Liver (tissue), 9 donors: Measurements from ENCODE around the gene BAIAP2. TPM values are rescaled to one million over a fixed set of nuclear protein-coding genes. Genes with fewer than 3 reads are reported as not detected.

Source experiments
- DNase-seq: peaks from one replicate; pipeline ENCODE4 v3.0.0-alpha.2; 2017; ENCODE audit warnings: low spot score
- H3K27ac ChIP-seq, 2 donors: one replicate each; pipeline ENCODE4 v1.7.0; 2013; ENCODE audit warnings: inconsistent platforms in 2 of 2, low read length in 2 of 2, control low read depth in 1 of 2, low read depth in 1 of 2, mild to moderate bottlenecking in 1 of 2
- H3K27me3 ChIP-seq, 4 donors: one replicate each; pipeline versions ENCODE4 v1.6.1 to v1.7.0; 2013; ENCODE audit warnings: low read length in 3 of 4, inconsistent platforms in 1 of 4, mild to moderate bottlenecking in 1 of 4, moderate library complexity in 1 of 4; ENCODE audit not compliant: control insufficient read depth in 4 of 4, insufficient read depth in 4 of 4
- H3K36me3 ChIP-seq, 4 donors: one replicate each; pipeline versions ENCODE4 v1.6.1 to v1.7.0; 2013; ENCODE audit warnings: low read length in 3 of 4, mild to moderate bottlenecking in 3 of 4, low read depth in 1 of 4, moderate library complexity in 1 of 4; ENCODE audit not compliant: control insufficient read depth in 4 of 4, insufficient read depth in 3 of 4
- H3K4me1 ChIP-seq, 4 donors: one replicate each; pipeline versions ENCODE4 v1.6.1 to v1.7.0; 2013; ENCODE audit warnings: low read length in 3 of 4, mild to moderate bottlenecking in 3 of 4, moderate library complexity in 1 of 4; ENCODE audit not compliant: control insufficient read depth in 4 of 4, insufficient read depth in 4 of 4
- H3K4me3 ChIP-seq, 3 donors: one replicate each; pipeline versions ENCODE4 v1.6.1 to v1.7.0; 2013; ENCODE audit warnings: low read length in 3 of 3, control low read depth in 1 of 3, low read depth in 1 of 3, mild to moderate bottlenecking in 1 of 3
- H3K9ac ChIP-seq, 2 donors: one replicate each; pipeline ENCODE4 v1.7.0; 2013; ENCODE audit warnings: low read length in 2 of 2, mild to moderate bottlenecking in 2 of 2, moderate library complexity in 2 of 2, control low read depth in 1 of 2, low read depth in 1 of 2
- H3K9me3 ChIP-seq, 4 donors: one replicate each; pipeline versions ENCODE4 v1.6.1 to v1.7.0; 2013; ENCODE audit warnings: low read length in 3 of 4; ENCODE audit not compliant: control insufficient read depth in 4 of 4
- EGR1 ChIP-seq, 2 donors: IDR thresholded peaks; 2 replicates each; pipeline ENCODE4 v1.6.1; 2016 to 2018; ENCODE audit warnings: antibody characterized with exemption in 2 of 2, low read depth in 2 of 2
- FOXA1 ChIP-seq: IDR thresholded peaks from 2 replicates; pipeline ENCODE4 v1.6.1; 2016; ENCODE audit warnings: antibody characterized with exemption
- FOXA2 ChIP-seq: IDR thresholded peaks from 2 replicates; pipeline ENCODE4 v1.6.1; 2016; ENCODE audit warnings: antibody characterized with exemption
- GABPA ChIP-seq, 2 donors: IDR thresholded peaks in 1 of 2; conservative IDR thresholded peaks in 1 of 2; 2 replicates each; pipeline ENCODE4 v1.6.1; 2016; ENCODE audit warnings: antibody characterized with exemption in 2 of 2, mild to moderate bottlenecking in 1 of 2, moderate library complexity in 1 of 2
- HNF4A ChIP-seq, 2 donors: conservative IDR thresholded peaks; 2 replicates each; pipeline ENCODE4 v1.6.1; 2016; ENCODE audit warnings: antibody characterized with exemption in 2 of 2, mild to moderate bottlenecking in 2 of 2
- HNF4G ChIP-seq: IDR thresholded peaks from 2 replicates; pipeline ENCODE4 v1.6.1; 2016; ENCODE audit warnings: antibody characterized with exemption
- NR2F2 ChIP-seq: IDR thresholded peaks from 2 replicates; pipeline ENCODE4 v1.6.1; 2016; ENCODE audit warnings: antibody characterized with exemption
- REST ChIP-seq: IDR thresholded peaks from 2 replicates; pipeline ENCODE4 v1.6.1; 2016; ENCODE audit warnings: antibody characterized with exemption, mild to moderate bottlenecking
- RXRA ChIP-seq, 2 donors: IDR thresholded peaks; 2 replicates each; pipeline ENCODE4 v1.6.1; 2017 to 2018; ENCODE audit warnings: antibody characterized with exemption in 2 of 2, mild to moderate bottlenecking in 1 of 2
- SP1 ChIP-seq: IDR thresholded peaks from 2 replicates; pipeline ENCODE4 v1.6.1; 2018; ENCODE audit warnings: antibody characterized with exemption, mild to moderate bottlenecking
- TAF1 ChIP-seq: conservative IDR thresholded peaks from 2 replicates; pipeline ENCODE4 v1.6.1; 2016; ENCODE audit warnings: antibody characterized with exemption, mild to moderate bottlenecking
- YY1 ChIP-seq: IDR thresholded peaks from 2 replicates; pipeline ENCODE4 v1.6.1; 2016; ENCODE audit warnings: antibody characterized with exemption, mild to moderate bottlenecking
- WGBS: extraction: QIAGEN DNeasy Blood & Tissue Kit; methylation state at CpG from one replicate; pipeline ENCODE4 v1.1.7; 2013; 5-methylcytosine and 5-hydroxymethylcytosine counted together
- polyA plus RNA-seq, 2 donors: library from polyadenylated mRNA; stranded (reverse) in 1 of 2; unstranded in 1 of 2; fragments of 200-250 nt in 1 of 2; fragments of >200 nt in 1 of 2; fragmentation: Nextera tagmentation in 1 of 2; extraction: Ambion mirVana in 1 of 2; gene quantifications; one replicate each; pipeline versions ENCODE4 v1.2.1 to v1.2.3, GENCODE V29; 2013 to 2015
- total RNA-seq, 2 donors: library from RNA; depleted of rRNA; stranded (reverse); fragments of >200 nt; gene quantifications; one replicate each; pipeline ENCODE4 v1.2.3, GENCODE V29; 2014
- TF ChIP-seq, protein P1 (sequence below): IDR thresholded peaks from 2 replicates; pipeline ENCODE4 v1.6.1; 2016; ENCODE audit warnings: antibody characterized with exemption
- TF ChIP-seq, protein P2 (sequence below): fragments of 150-350 bp; IDR thresholded peaks from 2 replicates; pipeline ENCODE4 v1.5.1; 2017; ENCODE audit warnings: improper control_type of control experiment, low read depth, low read length; ENCODE audit not compliant: missing input control
- donor health status: healthy.
- donor health status: healthy.
- donor health status: healthy.
- donor health status: healthy.
- donor health status: healthy.

BAIAP2 gene
- total and polyA plus RNA-seq, 4 donors: 8.1 to 61.3 (median 44.9) TPM

- peak overlapping the region; percentile 25 to 33 for H3K27ac ChIP-seq
- no peaks in the 10 kb centered on the region for H3K9me3 ChIP-seq
- H3K36me3 ChIP-seq: peaks cover 0 to 19% (median 10%) of the 10 kb centered on the region in 4 donors
- no peak overlapping the region for H3K9ac ChIP-seq
- no peak for TF ChIP-seq REST
- TF ChIP-seq GABPA (IDR thresholded peaks at IDR 0.05 in 1 of 2, conservative IDR thresholded peaks at IDR 0.05 in 1 of 2): no peak
- no peak for TF ChIP-seq YY1
- no peak for TF ChIP-seq NR2F2
- H3K4me3 ChIP-seq: no peak overlapping the region
- H3K4me1 ChIP-seq: peaks cover 7 to 57% (median 42%) of the 10 kb centered on the region in 4 donors
- 97% methylated on average over 23 of the region's 23 CpGs for WGBS
- H3K27me3 ChIP-seq: no peaks in the 10 kb centered on the region
- DNase-seq: no peak
Observed at GRCh38 chr17:81099888-81100287, 64.9 kb downstream of the BAIAP2 start.

- Histone ChIP-seq H3K9ac (no peak overlapping the region), H3K27me3 (no peaks in the 10 kb centered on the region), H3K4me3 (no peak overlapping the region), H3K36me3 (peaks cover 0 to 26% (median 10%) of the 10 kb centered on the region in 4 donors), H3K9me3 (no peaks in the 10 kb centered on the region), H3K27ac (peak overlapping the region; percentile 33 to 62), H3K4me1 (peaks cover 7 to 50% (median 35%) of the 10 kb centered on the region in 4 donors)
- TF ChIP-seq SP1: no peak
- no peak for TF ChIP-seq EGR1 (IDR thresholded peaks at IDR 0.05; ENCODE audit: low read depth in 2 of 2)
- TF ChIP-seq TAF1: no peak
- no peak for TF ChIP-seq FOXA2
- TF ChIP-seq REST: no peak
- no peak for TF ChIP-seq YY1
- 93% methylated on average over 10 of the region's 10 CpGs for WGBS
- no peak for DNase-seq
Observed at GRCh38 chr17:81100668-81101067, 65.7 kb downstream of the BAIAP2 start.

- Histone ChIP-seq H3K27ac (peak overlapping the region; percentile 33 to 62), H3K4me1 (peaks cover 4 to 39% (median 24%) of the 10 kb centered on the region in 4 donors), H3K27me3 (no peaks in the 10 kb centered on the region), H3K9me3 (no peaks in the 10 kb centered on the region), H3K4me3 (no peak overlapping the region), H3K36me3 (peaks cover 2 to 33% (median 16%) of the 10 kb centered on the region in 4 donors), H3K9ac (no peak overlapping the region)
- 36% methylated on average over 33 of the region's 33 CpGs for WGBS
- peak; percentile 85 for DNase-seq
- TF ChIP-seq HNF4A (conservative IDR thresholded peaks at IDR 0.05) (peak; percentile 65 to 75), HNF4G (peak; percentile 28), FOXA1 (no peak), RXRA (IDR thresholded peaks at IDR 0.05) (peak; percentile 89 to 97), REST (peak; percentile 13)
- TF ChIP-seq, protein P1, sequence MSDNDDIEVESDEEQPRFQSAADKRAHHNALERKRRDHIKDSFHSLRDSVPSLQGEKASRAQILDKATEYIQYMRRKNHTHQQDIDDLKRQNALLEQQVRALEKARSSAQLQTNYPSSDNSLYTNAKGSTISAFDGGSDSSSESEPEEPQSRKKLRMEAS: no peak
- TF ChIP-seq, protein P2, sequence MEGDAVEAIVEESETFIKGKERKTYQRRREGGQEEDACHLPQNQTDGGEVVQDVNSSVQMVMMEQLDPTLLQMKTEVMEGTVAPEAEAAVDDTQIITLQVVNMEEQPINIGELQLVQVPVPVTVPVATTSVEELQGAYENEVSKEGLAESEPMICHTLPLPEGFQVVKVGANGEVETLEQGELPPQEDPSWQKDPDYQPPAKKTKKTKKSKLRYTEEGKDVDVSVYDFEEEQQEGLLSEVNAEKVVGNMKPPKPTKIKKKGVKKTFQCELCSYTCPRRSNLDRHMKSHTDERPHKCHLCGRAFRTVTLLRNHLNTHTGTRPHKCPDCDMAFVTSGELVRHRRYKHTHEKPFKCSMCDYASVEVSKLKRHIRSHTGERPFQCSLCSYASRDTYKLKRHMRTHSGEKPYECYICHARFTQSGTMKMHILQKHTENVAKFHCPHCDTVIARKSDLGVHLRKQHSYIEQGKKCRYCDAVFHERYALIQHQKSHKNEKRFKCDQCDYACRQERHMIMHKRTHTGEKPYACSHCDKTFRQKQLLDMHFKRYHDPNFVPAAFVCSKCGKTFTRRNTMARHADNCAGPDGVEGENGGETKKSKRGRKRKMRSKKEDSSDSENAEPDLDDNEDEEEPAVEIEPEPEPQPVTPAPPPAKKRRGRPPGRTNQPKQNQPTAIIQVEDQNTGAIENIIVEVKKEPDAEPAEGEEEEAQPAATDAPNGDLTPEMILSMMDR: peak; percentile 100
Observed at GRCh38 chr17:81101614-81102306, 66.8 kb downstream of the BAIAP2 start.
